ENCODE data around the gene PRDM8. TPM values are rescaled to one million over a fixed set of nuclear protein-coding genes. Genes with fewer than 3 reads are reported as not detected.

The PRDM8 gene
- total and polyA plus RNA-seq, 2 donors (not counting 1 experiment from before 2014, with no cell fraction given) = 20.0 to 35.6 TPM

DNA sequence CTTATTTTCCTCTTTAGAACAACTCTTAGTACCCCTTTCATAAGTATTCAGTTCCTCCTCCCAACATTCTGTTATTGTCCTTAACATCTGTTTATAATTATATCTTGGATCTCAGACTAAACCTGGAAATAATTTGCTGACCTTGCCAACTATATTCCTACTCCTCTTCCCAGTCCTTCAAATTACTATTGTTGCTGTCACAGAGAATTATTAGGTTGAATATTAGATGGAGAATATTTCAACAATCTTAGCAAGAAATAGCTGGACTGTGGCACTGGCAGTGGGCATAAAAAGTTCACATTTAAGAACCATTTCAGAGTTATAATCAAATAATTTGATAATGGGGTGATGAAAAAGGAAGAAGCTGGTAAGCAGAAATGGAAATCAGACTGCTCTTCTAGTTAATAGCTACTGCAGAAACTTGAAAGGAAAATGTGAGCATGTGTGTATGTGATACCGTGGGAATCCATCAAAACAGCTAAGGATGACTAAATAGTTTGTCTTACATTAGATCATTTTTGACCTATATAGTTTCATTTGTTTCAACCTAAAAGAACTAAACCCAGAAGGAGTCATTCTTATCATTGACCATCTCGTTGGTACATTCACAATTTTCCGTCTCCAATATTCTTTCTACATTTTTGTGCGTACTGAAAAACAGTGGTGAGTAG, 43.3 kb upstream of the PRDM8 start:
- H3K27me3 ChIP-seq (replicated peaks in 1 of 4; ENCODE audit: control extremely low read depth in 1 of 4, control insufficient read depth in 3 of 4, insufficient read depth in 4 of 4, low read length in 3 of 4) = no peaks in the 10 kb centered on the region
- POLR2A ChIA-PET = no interaction called here
- no peak for DNase-seq
- no peaks in the 10 kb centered on the region for H3K36me3 ChIP-seq (replicated peaks in 1 of 2; ENCODE audit: control extremely low read depth in 1 of 2, control insufficient read depth in 1 of 2, extremely low read depth in 1 of 2, insufficient read depth in 2 of 2, low read length in 1 of 2)
- TF ChIP-seq, protein P1, sequence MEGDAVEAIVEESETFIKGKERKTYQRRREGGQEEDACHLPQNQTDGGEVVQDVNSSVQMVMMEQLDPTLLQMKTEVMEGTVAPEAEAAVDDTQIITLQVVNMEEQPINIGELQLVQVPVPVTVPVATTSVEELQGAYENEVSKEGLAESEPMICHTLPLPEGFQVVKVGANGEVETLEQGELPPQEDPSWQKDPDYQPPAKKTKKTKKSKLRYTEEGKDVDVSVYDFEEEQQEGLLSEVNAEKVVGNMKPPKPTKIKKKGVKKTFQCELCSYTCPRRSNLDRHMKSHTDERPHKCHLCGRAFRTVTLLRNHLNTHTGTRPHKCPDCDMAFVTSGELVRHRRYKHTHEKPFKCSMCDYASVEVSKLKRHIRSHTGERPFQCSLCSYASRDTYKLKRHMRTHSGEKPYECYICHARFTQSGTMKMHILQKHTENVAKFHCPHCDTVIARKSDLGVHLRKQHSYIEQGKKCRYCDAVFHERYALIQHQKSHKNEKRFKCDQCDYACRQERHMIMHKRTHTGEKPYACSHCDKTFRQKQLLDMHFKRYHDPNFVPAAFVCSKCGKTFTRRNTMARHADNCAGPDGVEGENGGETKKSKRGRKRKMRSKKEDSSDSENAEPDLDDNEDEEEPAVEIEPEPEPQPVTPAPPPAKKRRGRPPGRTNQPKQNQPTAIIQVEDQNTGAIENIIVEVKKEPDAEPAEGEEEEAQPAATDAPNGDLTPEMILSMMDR (IDR thresholded peaks at IDR 0.05) = no peak
- TF ChIP-seq EZH2 (IDR thresholded peaks at IDR 0.05; ENCODE audit: borderline replicate concordance, insufficient read depth, low read depth, low read length, poor library complexity, severe bottlenecking) = no peak
- Mint-ChIP-seq H3K9me3 (ENCODE audit: insufficient read depth) (peaks cover 3% of the 10 kb centered on the region), H3K4me3 (no peak overlapping the region), H3K27ac (no peak overlapping the region), H3K4me1 (no peaks in the 10 kb centered on the region), H3K27me3 (peaks cover 11% of the 10 kb centered on the region)
- H2AFZ ChIP-seq (ENCODE audit: insufficient read depth, low read depth, low read length, poor library complexity, severe bottlenecking) = no peak overlapping the region
- H4K20me1 ChIP-seq (ENCODE audit: control insufficient read depth, insufficient read depth, low read length, poor library complexity, severe bottlenecking) = no peaks in the 10 kb centered on the region
- no CpG with 5 or more reads among the region's 4 CpGs for WGBS (ENCODE audit: insufficient coverage)
- no peaks in the 10 kb centered on the region for H3K4me1 ChIP-seq (ENCODE audit: control insufficient read depth in 2 of 2, insufficient read depth in 2 of 2, low read length in 2 of 2)
- intact Hi-C loops (cut with micrococcal nuclease) = no loop called here
- H3K9ac ChIP-seq (ENCODE audit: low read length) = no peak overlapping the region
- ATAC-seq (ENCODE audit: low read depth) = no peak
- CTCF ChIA-PET = interaction anchor here (0.7 to 3.4 kb wide), 3 partner anchors 28 to 30 kb away, joined by 3 to 16 read pairs (median 5); no protein-coding TSS in a partner anchor
- H3K27ac ChIP-seq (ENCODE audit: low read length in 2 of 2) = no peak overlapping the region
- H3K4me2 ChIP-seq (replicated peaks; ENCODE audit: low read depth, low read length, poor library complexity, severe bottlenecking) = no peak overlapping the region
- H3K9me3 ChIP-seq (ENCODE audit: control extremely low read depth in 1 of 3, control insufficient read depth in 2 of 3, insufficient read depth in 1 of 3, low read length in 2 of 3) = peaks cover 0 to 2% (median 0%) of the 10 kb centered on the region in 3 donors
- no peak overlapping the region for H3K4me3 ChIP-seq (ENCODE audit: control extremely low read depth in 1 of 5, extremely low read depth in 1 of 5, insufficient read depth in 1 of 5, low read depth in 2 of 5, low read length in 4 of 5)
- H3K79me2 ChIP-seq (ENCODE audit: control insufficient read depth, insufficient read depth, low read length) = no peaks in the 10 kb centered on the region

DNA sequence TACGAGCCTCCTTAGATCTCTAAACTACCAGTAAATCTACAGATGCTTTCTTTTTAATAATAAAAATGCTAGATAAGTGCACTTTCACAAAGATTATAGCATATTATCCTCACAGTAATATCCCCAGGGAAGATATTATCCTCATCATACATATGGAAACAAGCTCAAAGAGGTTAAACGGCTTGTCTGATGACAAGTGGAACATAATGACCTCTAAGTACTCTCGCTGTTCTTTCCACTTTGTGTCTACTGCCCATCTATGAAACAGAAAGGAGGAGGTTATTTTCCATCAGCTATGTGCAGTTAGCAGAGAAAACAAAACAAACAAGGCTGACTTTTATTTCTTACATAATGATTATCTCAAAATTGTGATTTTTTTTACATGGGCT, 42.8 kb upstream of the PRDM8 start:
- no peak overlapping the region for H3K4me2 ChIP-seq (replicated peaks; ENCODE audit: low read depth, low read length, poor library complexity, severe bottlenecking)
- H3K4me1 Mint-ChIP-seq = no peaks in the 10 kb centered on the region
- ChIA-PET POLR2A (no interaction called here), CTCF (interaction anchor here (0.7 to 1.5 kb wide), 2 partner anchors 29 kb away, joined by 3 to 5 read pairs; no protein-coding TSS in a partner anchor)
- TF ChIP-seq EZH2 (IDR thresholded peaks at IDR 0.05; ENCODE audit: borderline replicate concordance, insufficient read depth, low read depth, low read length, poor library complexity, severe bottlenecking) = no peak
- TF ChIP-seq, protein P1 (IDR thresholded peaks at IDR 0.05) = no peak
- H3K9me3 Mint-ChIP-seq (ENCODE audit: insufficient read depth) = peaks cover 3% of the 10 kb centered on the region
- H2AFZ ChIP-seq (ENCODE audit: insufficient read depth, low read depth, low read length, poor library complexity, severe bottlenecking) = no peak overlapping the region
- no peaks in the 10 kb centered on the region for H3K79me2 ChIP-seq (ENCODE audit: control insufficient read depth, insufficient read depth, low read length)
- no peak overlapping the region for H3K4me3 ChIP-seq (ENCODE audit: control extremely low read depth in 1 of 5, extremely low read depth in 1 of 5, insufficient read depth in 1 of 5, low read depth in 2 of 5, low read length in 4 of 5)
- WGBS (ENCODE audit: insufficient coverage) = no CpG with 5 or more reads among the region's 3 CpGs
- H3K27me3 ChIP-seq (replicated peaks in 1 of 4; ENCODE audit: control extremely low read depth in 1 of 4, control insufficient read depth in 3 of 4, insufficient read depth in 4 of 4, low read length in 3 of 4) = no peaks in the 10 kb centered on the region
- ATAC-seq (ENCODE audit: low read depth) = no peak
- no peak overlapping the region for H3K9ac ChIP-seq (ENCODE audit: low read length)
- no peaks in the 10 kb centered on the region for H3K36me3 ChIP-seq (replicated peaks in 1 of 2; ENCODE audit: control extremely low read depth in 1 of 2, control insufficient read depth in 1 of 2, extremely low read depth in 1 of 2, insufficient read depth in 2 of 2, low read length in 1 of 2)
- intact Hi-C loops (cut with micrococcal nuclease) = no loop called here
- H3K27ac ChIP-seq (ENCODE audit: low read length in 2 of 2) = no peak overlapping the region
- peaks cover 0 to 2% (median 0%) of the 10 kb centered on the region in 3 donors for H3K9me3 ChIP-seq (ENCODE audit: control extremely low read depth in 1 of 3, control insufficient read depth in 2 of 3, insufficient read depth in 1 of 3, low read length in 2 of 3)
- H4K20me1 ChIP-seq (ENCODE audit: control insufficient read depth, insufficient read depth, low read length, poor library complexity, severe bottlenecking) = no peaks in the 10 kb centered on the region
- no peaks in the 10 kb centered on the region for H3K4me1 ChIP-seq (ENCODE audit: control insufficient read depth in 2 of 2, insufficient read depth in 2 of 2, low read length in 2 of 2)
- peaks cover 11% of the 10 kb centered on the region for H3K27me3 Mint-ChIP-seq
- H3K27ac Mint-ChIP-seq = no peak overlapping the region
- no peak for DNase-seq
- no peak overlapping the region for H3K4me3 Mint-ChIP-seq
